HepG2 (cell line): ENCODE results near the gene SLC6A6. TPM values are rescaled to one million over a fixed set of nuclear protein-coding genes. Genes with fewer than 3 reads are reported as not detected.
A peak's percentile ranks its signal among the peaks of the same experiment; 100 is the strongest.

Experiments used
- ATRX ChIP-seq: sonication (generic); formaldehyde crosslinking; IDR thresholded peaks from 2 replicates; pipeline ENCODE4 v1.4.0; 2020; ENCODE audit warnings: missing genetic modification reagents, borderline replicate concordance
- HDAC2 ChIP-seq: sonication (generic); formaldehyde crosslinking; IDR thresholded peaks from 2 replicates; pipeline ENCODE4 v1.4.0; 2020; ENCODE audit warnings: missing genetic modification reagents
- KAT7 ChIP-seq: IDR thresholded peaks from 2 replicates; pipeline ENCODE4 v1.6.1; 2018; ENCODE audit warnings: borderline replicate concordance, missing compliant biosample characterization
- KAT8 ChIP-seq: IDR thresholded peaks from 2 replicates; pipeline ENCODE4 v1.6.1; 2016; ENCODE audit warnings: missing genetic modification reagents, missing compliant biosample characterization
- SOX5 ChIP-seq: IDR thresholded peaks from 2 replicates; pipeline ENCODE4 v1.6.1; 2016; ENCODE audit warnings: borderline replicate concordance
- SP5 ChIP-seq: IDR thresholded peaks from 2 replicates; pipeline ENCODE4 v1.6.1; 2016; ENCODE audit warnings: low read depth, borderline replicate concordance
- THAP11 ChIP-seq: IDR thresholded peaks from 2 replicates; pipeline ENCODE4 v1.6.1; 2016; ENCODE audit warnings: missing biosample characterization, missing genetic modification reagents
- TP53 ChIP-seq: sonication (generic); formaldehyde crosslinking; conservative IDR thresholded peaks from 2 replicates; pipeline ENCODE4 v1.4.0; 2020; ENCODE audit warnings: missing genetic modification reagents
- ZBTB38 ChIP-seq: sonication (generic); formaldehyde crosslinking; IDR thresholded peaks from 2 replicates; pipeline ENCODE4 v1.5.1; 2020; ENCODE audit warnings: mild to moderate bottlenecking, missing genetic modification reagents
- ZBTB7B ChIP-seq: sonication (generic); formaldehyde crosslinking; IDR thresholded peaks from 2 replicates; pipeline ENCODE4 v1.4.0; 2020; ENCODE audit warnings: missing genetic modification reagents
- ZFP37 ChIP-seq: sonication (generic); formaldehyde crosslinking; IDR thresholded peaks from 2 replicates; pipeline ENCODE4 v1.4.0; 2020; ENCODE audit warnings: missing genetic modification reagents, borderline replicate concordance
- ZNF274 ChIP-seq: sonication (generic); formaldehyde crosslinking; IDR thresholded peaks from 2 replicates; pipeline ENCODE4 v1.5.1; 2020; ENCODE audit warnings: mild to moderate bottlenecking, missing genetic modification reagents
- ZNF598 ChIP-seq: sonication (generic); formaldehyde crosslinking; IDR thresholded peaks from 2 replicates; pipeline ENCODE4 v1.5.1; 2020; ENCODE audit warnings: mild to moderate bottlenecking, missing genetic modification reagents, borderline replicate concordance
- ZNF768 ChIP-seq: sonication (generic); formaldehyde crosslinking; IDR thresholded peaks from 2 replicates; pipeline ENCODE4 v1.4.0; 2020; ENCODE audit warnings: missing genetic modification reagents
- polyA plus RNA-seq, 8 experiments: library from polyadenylated mRNA; depleted of rRNA in 3 of 8; stranded (reverse) in 7 of 8; unstranded in 1 of 8; fragments of >200 nt; fragmentation: Illumina TruSeq in 4 of 8; extraction: Trizol in 4 of 8; gene quantifications; 2 replicates each; pipeline versions ENCODE4 v1.2.1 to v1.2.3, GENCODE V29; 2011 to 2016; ENCODE audit warnings: low read depth in 4 of 8, missing spikeins in 1 of 8, mixed read lengths in 1 of 8; ENCODE audit not compliant: insufficient read depth in 1 of 8
- total RNA-seq, 5 experiments: library from RNA; depleted of rRNA; stranded (reverse); fragments of >200 nt; fragmentation: Illumina TruSeq; extraction: Trizol; gene quantifications; 2 replicates each; pipeline ENCODE4 v1.2.3, GENCODE V29; 2016; ENCODE audit warnings: low read depth in 1 of 5
- TF ChIP-seq, protein P1 (sequence below): sonication (generic); formaldehyde crosslinking; IDR thresholded peaks from 2 replicates; pipeline ENCODE4 v1.4.0; 2020; ENCODE audit warnings: mild to moderate bottlenecking, missing genetic modification reagents, borderline replicate concordance
- TF ChIP-seq, protein P2 (sequence below): sonication (generic); formaldehyde crosslinking; IDR thresholded peaks from 2 replicates; pipeline ENCODE4 v1.5.0; 2020; ENCODE audit warnings: mild to moderate bottlenecking, missing genetic modification reagents, moderate library complexity
- TF ChIP-seq, protein P3 (sequence below): IDR thresholded peaks from 2 replicates; pipeline ENCODE4 v1.6.1; 2016; ENCODE audit warnings: low read depth
- TF ChIP-seq, protein P4 (sequence below): sonication (generic); formaldehyde crosslinking; IDR thresholded peaks from 2 replicates; pipeline ENCODE4 v1.4.0; 2020; ENCODE audit warnings: mild to moderate bottlenecking, missing genetic modification reagents
- TF ChIP-seq, protein P5 (sequence below): IDR thresholded peaks from 2 replicates; pipeline ENCODE4 v1.6.1; 2016; ENCODE audit warnings: missing compliant biosample characterization, missing genetic modification reagents, borderline replicate concordance

The SLC6A6 gene
- total and polyA plus RNA-seq, 2 of the 13 experiments (the other 11 are each of a cell fraction or from before 2014, with no cell fraction given): 14.1 to 20.7 TPM

DNA sequence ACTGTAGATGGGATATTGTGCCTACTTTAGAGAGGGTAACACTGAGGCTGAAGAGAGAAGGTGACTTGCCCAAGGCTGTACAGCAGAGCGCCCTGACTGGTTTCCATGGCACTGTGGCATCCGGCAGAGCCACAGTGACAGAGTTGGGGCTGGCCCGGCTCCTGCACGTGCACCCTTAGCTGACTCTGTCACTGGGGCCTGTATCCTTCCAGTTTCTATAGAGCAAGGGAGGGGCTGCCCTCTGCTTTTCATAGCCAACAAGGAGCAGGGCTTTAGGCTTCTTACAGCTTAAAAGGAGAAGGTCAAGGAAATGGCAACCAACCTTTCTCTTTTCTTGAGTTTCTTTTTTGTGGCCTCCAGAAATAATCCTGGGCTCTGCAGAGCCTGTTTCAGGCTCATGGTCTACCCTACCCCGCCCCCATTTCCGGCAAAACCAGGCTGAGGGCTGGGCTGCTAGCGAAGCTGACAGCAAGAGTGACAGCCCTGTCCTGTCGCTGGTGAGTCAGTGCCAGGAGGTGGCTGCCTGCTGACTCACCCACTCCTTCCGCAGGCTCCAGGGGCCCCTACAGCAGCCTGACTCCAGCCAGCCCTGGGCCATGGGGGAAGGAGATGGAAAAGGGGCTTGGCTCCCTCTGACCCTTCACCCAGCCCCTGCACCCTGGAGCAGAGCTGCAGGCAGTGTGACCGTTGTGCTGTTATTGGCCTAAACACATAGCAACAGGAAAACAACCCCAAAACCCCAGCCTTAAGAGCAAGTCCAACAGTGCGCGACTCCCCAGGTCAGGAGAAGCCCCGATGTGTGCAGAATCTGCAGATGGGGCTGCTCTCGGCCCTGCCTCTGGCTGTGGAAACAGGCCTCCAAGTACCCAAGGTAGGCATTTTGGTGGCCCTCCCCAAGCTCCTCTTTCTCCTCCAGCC, 29.8 kb downstream of the SLC6A6 start (continued):
- TF ChIP-seq THAP11 (CRISPR knock-in tag): 0 out of 2 replicates have a peak, but pooled peaks have one; percentile 49
- TF ChIP-seq ZBTB38 (CRISPR knock-in tag): 0 out of 2 replicates have a peak, but pooled peaks have one; percentile 26
- TF ChIP-seq, protein P1, sequence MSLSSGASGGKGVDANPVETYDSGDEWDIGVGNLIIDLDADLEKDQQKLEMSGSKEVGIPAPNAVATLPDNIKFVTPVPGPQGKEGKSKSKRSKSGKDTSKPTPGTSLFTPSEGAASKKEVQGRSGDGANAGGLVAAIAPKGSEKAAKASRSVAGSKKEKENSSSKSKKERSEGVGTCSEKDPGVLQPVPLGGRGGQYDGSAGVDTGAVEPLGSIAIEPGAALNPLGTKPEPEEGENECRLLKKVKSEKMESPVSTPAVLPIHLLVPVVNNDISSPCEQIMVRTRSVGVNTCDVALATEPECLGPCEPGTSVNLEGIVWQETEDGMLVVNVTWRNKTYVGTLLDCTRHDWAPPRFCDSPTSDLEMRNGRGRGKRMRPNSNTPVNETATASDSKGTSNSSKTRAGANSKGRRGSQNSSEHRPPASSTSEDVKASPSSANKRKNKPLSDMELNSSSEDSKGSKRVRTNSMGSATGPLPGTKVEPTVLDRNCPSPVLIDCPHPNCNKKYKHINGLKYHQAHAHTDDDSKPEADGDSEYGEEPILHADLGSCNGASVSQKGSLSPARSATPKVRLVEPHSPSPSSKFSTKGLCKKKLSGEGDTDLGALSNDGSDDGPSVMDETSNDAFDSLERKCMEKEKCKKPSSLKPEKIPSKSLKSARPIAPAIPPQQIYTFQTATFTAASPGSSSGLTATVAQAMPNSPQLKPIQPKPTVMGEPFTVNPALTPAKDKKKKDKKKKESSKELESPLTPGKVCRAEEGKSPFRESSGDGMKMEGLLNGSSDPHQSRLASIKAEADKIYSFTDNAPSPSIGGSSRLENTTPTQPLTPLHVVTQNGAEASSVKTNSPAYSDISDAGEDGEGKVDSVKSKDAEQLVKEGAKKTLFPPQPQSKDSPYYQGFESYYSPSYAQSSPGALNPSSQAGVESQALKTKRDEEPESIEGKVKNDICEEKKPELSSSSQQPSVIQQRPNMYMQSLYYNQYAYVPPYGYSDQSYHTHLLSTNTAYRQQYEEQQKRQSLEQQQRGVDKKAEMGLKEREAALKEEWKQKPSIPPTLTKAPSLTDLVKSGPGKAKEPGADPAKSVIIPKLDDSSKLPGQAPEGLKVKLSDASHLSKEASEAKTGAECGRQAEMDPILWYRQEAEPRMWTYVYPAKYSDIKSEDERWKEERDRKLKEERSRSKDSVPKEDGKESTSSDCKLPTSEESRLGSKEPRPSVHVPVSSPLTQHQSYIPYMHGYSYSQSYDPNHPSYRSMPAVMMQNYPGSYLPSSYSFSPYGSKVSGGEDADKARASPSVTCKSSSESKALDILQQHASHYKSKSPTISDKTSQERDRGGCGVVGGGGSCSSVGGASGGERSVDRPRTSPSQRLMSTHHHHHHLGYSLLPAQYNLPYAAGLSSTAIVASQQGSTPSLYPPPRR (CRISPR knock-in tag): 0 out of 2 replicates have a peak, but pooled peaks have one; percentile 38
- TF ChIP-seq HDAC2 (CRISPR knock-in tag): peak; percentile 43; the same call in 1 of the 2 replicates
- TF ChIP-seq, protein P2, sequence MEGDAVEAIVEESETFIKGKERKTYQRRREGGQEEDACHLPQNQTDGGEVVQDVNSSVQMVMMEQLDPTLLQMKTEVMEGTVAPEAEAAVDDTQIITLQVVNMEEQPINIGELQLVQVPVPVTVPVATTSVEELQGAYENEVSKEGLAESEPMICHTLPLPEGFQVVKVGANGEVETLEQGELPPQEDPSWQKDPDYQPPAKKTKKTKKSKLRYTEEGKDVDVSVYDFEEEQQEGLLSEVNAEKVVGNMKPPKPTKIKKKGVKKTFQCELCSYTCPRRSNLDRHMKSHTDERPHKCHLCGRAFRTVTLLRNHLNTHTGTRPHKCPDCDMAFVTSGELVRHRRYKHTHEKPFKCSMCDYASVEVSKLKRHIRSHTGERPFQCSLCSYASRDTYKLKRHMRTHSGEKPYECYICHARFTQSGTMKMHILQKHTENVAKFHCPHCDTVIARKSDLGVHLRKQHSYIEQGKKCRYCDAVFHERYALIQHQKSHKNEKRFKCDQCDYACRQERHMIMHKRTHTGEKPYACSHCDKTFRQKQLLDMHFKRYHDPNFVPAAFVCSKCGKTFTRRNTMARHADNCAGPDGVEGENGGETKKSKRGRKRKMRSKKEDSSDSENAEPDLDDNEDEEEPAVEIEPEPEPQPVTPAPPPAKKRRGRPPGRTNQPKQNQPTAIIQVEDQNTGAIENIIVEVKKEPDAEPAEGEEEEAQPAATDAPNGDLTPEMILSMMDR: peak; percentile 28; the same call in 1 of the 2 replicates
- 0 out of 2 replicates have a peak, but pooled peaks have one; percentile 22 for TF ChIP-seq ZFP37
- no peak for TF ChIP-seq ZNF274
- peak; percentile 89 for TF ChIP-seq SP5 (CRISPR knock-in tag)
- TF ChIP-seq, protein P3, sequence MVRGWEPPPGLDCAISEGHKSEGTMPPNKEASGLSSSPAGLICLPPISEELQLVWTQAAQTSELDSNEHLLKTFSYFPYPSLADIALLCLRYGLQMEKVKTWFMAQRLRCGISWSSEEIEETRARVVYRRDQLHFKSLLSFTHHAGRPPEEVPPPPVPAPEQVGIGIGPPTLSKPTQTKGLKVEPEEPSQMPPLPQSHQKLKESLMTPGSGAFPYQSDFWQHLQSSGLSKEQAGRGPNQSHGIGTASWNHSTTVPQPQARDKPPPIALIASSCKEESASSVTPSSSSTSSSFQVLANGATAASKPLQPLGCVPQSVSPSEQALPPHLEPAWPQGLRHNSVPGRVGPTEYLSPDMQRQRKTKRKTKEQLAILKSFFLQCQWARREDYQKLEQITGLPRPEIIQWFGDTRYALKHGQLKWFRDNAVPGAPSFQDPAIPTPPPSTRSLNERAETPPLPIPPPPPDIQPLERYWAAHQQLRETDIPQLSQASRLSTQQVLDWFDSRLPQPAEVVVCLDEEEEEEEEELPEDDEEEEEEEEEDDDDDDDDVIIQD: peak; percentile 59
- TF ChIP-seq, protein P4, sequence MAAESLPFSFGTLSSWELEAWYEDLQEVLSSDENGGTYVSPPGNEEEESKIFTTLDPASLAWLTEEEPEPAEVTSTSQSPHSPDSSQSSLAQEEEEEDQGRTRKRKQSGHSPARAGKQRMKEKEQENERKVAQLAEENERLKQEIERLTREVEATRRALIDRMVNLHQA (CRISPR knock-in tag): no peak
- TF ChIP-seq, protein P5, sequence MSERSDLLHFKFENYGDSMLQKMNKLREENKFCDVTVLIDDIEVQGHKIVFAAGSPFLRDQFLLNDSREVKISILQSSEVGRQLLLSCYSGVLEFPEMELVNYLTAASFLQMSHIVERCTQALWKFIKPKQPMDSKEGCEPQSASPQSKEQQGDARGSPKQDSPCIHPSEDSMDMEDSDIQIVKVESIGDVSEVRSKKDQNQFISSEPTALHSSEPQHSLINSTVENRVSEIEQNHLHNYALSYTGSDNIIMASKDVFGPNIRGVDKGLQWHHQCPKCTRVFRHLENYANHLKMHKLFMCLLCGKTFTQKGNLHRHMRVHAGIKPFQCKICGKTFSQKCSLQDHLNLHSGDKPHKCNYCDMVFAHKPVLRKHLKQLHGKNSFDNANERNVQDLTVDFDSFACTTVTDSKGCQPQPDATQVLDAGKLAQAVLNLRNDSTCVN: peak; percentile 51; the same call in 1 of the 2 replicates
- TF ChIP-seq ZNF598 (CRISPR knock-in tag): no peak
- TF ChIP-seq SOX5 (CRISPR knock-in tag): peak; percentile 32; the same call in 1 of the 2 replicates
- TF ChIP-seq ATRX: no peak
- no peak for TF ChIP-seq TP53 (CRISPR knock-in tag)
- TF ChIP-seq KAT7 (CRISPR knock-in tag): no peak
- peak; percentile 52; the same call in 1 of the 2 replicates for TF ChIP-seq ZNF768
- TF ChIP-seq KAT8 (CRISPR knock-in tag): 0 out of 2 replicates have a peak, but pooled peaks have one; percentile 20
- TF ChIP-seq ZBTB7B (CRISPR knock-in tag): 0 out of 2 replicates have a peak, but pooled peaks have one; percentile 52
